DOHH2 (cell line): ENCODE results near the gene EFNA5.

Source experiments
- EZH2phosphoT487 ChIP-seq: fragments of 200-600 bp; sonication (generic); IDR thresholded peaks from 2 replicates; pipeline ENCODE4 v1.6.1; 2017; ENCODE audit warnings: borderline replicate concordance, mild to moderate bottlenecking, antibody characterized with exemption, low read length, moderate library complexity, mixed read lengths
- TF ChIP-seq, protein P1 (sequence below): fragments of 200-600 bp; sonication (generic); IDR thresholded peaks from one replicate; pipeline ENCODE4 v1.5.1; 2014; ENCODE audit warnings: antibody characterized with exemption, mild to moderate bottlenecking, low read depth, low read length; ENCODE audit not compliant: poor library complexity, severe bottlenecking

DNA sequence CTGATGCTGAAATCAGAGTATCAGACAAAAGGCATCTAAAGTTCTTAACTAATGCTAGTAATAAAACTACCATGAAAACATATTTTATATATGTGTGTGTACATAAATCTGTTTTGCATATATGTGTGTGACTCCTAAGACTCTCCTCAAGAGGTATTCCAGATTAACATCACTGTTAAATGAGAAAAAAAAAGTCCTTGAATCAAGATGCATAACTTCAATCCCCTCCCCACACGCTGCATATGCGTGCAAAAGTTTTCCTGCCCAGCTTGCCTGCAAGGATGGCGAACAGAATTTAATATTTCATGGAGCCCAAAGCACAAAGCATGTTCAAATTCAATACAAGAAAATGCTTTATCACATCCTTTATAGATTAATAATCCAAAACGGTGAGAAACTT is 34.7 kb downstream of the EFNA5 start:
- TF ChIP-seq, protein P1, sequence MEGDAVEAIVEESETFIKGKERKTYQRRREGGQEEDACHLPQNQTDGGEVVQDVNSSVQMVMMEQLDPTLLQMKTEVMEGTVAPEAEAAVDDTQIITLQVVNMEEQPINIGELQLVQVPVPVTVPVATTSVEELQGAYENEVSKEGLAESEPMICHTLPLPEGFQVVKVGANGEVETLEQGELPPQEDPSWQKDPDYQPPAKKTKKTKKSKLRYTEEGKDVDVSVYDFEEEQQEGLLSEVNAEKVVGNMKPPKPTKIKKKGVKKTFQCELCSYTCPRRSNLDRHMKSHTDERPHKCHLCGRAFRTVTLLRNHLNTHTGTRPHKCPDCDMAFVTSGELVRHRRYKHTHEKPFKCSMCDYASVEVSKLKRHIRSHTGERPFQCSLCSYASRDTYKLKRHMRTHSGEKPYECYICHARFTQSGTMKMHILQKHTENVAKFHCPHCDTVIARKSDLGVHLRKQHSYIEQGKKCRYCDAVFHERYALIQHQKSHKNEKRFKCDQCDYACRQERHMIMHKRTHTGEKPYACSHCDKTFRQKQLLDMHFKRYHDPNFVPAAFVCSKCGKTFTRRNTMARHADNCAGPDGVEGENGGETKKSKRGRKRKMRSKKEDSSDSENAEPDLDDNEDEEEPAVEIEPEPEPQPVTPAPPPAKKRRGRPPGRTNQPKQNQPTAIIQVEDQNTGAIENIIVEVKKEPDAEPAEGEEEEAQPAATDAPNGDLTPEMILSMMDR = no peak
- TF ChIP-seq EZH2phosphoT487 = no peak
